ENCODE data around the gene ABI3BP.
A peak's percentile ranks its signal among the peaks of the same experiment; 100 is the strongest.

The ABI3BP gene

DNA sequence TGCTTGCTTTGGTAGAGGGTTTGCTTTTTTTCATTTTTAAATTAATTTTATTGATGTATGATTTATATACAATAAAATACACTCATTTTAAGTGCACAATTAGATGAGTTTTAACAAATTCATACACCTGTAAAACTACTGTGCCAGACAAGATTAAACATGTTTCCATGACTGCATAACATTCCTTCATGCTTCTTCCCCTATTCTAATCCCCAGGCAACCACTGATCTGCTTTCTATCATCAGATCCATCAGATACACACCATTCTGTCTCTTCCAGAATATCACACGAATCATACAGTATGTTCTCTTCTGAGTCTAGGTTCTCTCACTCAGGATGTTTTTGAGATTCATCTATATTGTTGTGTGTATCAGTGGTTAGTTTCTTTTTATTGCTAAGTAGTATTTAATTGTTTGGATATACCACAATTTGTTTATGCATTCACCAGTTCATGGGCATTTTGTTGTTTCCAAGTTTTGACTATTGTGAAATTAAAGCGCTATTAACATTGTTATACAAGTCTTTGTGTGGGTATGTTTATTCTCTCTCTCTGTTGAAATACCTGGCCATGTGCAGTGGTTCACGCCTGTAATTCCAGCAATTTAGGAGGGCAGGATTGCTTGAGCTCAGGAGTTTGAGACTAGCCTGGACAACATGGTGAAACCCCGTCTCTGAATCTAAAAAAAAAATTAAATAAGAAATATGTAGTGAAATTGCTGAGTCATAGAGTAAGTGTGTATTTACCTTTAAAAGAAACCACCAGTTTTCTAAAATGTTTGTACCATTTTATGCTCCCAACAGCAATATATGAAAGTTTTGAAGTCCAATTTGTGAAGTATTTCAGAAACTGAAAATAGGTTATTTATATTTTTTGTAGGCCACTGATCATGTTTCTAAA lies 290.9 kb downstream of the ABI3BP start:
- H3K4me3 ChIP-seq (ENCODE audit: low read length): no peak overlapping the region
- TF ChIP-seq, protein P1, sequence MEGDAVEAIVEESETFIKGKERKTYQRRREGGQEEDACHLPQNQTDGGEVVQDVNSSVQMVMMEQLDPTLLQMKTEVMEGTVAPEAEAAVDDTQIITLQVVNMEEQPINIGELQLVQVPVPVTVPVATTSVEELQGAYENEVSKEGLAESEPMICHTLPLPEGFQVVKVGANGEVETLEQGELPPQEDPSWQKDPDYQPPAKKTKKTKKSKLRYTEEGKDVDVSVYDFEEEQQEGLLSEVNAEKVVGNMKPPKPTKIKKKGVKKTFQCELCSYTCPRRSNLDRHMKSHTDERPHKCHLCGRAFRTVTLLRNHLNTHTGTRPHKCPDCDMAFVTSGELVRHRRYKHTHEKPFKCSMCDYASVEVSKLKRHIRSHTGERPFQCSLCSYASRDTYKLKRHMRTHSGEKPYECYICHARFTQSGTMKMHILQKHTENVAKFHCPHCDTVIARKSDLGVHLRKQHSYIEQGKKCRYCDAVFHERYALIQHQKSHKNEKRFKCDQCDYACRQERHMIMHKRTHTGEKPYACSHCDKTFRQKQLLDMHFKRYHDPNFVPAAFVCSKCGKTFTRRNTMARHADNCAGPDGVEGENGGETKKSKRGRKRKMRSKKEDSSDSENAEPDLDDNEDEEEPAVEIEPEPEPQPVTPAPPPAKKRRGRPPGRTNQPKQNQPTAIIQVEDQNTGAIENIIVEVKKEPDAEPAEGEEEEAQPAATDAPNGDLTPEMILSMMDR (IDR thresholded peaks at IDR 0.05; ENCODE audit: insufficient read depth, low read depth, low read length, missing control alignments): no peak
- DNase-seq (ENCODE audit: low read depth): peak; percentile 83

DNA sequence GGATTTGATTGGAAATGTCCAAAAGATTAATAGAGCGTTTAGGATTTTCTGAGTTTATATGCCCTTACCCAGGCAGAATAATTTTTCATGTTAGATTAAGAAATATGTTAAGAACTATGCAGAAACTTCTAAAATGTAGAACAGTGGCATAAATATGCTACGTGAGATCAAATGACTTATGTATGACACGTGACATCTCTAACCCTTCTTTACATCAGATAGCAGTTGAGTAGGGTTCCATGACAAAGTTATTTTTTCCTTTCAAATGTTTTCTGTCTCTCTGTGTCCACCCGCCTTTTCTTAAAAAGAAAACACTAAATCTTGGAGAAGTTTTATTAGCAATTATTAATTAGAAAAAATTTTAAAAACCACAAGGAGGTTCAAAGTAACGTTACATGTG lies 292.5 kb downstream of the ABI3BP start:
- TF ChIP-seq, protein P1 (IDR thresholded peaks at IDR 0.05; ENCODE audit: insufficient read depth, low read depth, low read length, missing control alignments): no peak
- H3K4me3 ChIP-seq (ENCODE audit: low read length): no peak overlapping the region
- DNase-seq (ENCODE audit: low read depth): no peak

All from epithelial cell of esophagus (primary cell).